Measurements from ENCODE around the gene RFX8. TPM values are rescaled to one million over a fixed set of nuclear protein-coding genes. Genes with fewer than 3 reads are reported as not detected.

The RFX8 gene
- total and polyA plus RNA-seq, 9 of the 15 experiments (the other 6 are each of a cell fraction or from before 2014, with no cell fraction given): not detected

DNA sequence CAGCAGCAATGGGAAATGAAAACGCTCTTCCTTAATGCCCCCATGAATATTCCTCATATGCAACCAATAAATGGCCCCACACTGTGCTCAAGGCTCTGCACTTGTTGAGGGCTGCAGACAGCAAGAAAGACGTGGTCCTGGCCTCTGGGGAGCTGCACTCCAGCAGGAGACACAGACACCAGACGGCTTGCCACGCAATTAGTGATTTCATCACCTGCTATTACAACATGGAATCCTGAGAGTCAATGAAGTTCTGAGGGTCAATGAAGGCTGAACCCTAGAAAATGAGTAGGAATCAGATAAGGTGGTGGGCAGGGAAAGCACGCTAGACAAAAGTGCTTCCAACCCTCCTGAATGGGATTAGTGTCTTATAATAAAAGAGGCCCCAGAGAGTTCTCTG, 106.5 kb downstream of the RFX8 start (continued):
- TF ChIP-seq, protein P1, sequence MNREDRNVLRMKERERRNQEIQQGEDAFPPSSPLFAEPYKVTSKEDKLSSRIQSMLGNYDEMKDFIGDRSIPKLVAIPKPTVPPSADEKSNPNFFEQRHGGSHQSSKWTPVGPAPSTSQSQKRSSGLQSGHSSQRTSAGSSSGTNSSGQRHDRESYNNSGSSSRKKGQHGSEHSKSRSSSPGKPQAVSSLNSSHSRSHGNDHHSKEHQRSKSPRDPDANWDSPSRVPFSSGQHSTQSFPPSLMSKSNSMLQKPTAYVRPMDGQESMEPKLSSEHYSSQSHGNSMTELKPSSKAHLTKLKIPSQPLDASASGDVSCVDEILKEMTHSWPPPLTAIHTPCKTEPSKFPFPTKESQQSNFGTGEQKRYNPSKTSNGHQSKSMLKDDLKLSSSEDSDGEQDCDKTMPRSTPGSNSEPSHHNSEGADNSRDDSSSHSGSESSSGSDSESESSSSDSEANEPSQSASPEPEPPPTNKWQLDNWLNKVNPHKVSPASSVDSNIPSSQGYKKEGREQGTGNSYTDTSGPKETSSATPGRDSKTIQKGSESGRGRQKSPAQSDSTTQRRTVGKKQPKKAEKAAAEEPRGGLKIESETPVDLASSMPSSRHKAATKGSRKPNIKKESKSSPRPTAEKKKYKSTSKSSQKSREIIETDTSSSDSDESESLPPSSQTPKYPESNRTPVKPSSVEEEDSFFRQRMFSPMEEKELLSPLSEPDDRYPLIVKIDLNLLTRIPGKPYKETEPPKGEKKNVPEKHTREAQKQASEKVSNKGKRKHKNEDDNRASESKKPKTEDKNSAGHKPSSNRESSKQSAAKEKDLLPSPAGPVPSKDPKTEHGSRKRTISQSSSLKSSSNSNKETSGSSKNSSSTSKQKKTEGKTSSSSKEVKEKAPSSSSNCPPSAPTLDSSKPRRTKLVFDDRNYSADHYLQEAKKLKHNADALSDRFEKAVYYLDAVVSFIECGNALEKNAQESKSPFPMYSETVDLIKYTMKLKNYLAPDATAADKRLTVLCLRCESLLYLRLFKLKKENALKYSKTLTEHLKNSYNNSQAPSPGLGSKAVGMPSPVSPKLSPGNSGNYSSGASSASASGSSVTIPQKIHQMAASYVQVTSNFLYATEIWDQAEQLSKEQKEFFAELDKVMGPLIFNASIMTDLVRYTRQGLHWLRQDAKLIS (CRISPR knock-in tag; IDR thresholded peaks at IDR 0.05): no peak
- TF ChIP-seq SREBF1 (IDR thresholded peaks at IDR 0.05; ENCODE audit: borderline replicate concordance, low read depth, low read length): no peak

DNA sequence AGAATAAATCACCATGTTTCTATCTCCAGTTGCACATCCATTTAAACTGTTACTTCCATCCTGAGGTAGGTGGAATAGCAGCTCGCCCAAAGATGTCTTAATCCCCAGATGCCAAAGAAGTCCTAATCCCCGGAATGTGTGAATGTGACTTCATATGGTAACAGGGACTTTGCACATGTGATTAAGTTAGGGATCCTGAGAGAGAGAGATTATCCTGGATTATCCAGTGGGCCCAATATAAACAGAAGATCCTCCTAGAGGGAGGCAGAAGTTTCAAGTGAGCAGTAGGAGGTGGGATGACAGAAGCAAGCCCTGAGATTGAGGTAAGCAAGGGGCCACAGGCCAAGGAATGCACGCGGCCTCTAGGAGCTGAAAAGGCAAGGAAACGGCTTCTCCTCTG, 107.4 kb downstream of the RFX8 start:
- FAIRE-seq (no peak), ATAC-seq (no peak), DNase-seq (ENCODE audit: extremely low read depth in 1 of 4, low spot score in 3 of 4) (no peak)
- in situ Hi-C loops (cut with MboI) (no loop called here), intact Hi-C loops (cut with micrococcal nuclease) (no loop called here)
- Histone ChIP-seq H3K9me1 (ENCODE audit: control insufficient read depth, insufficient read depth, low read length) (no peaks in the 10 kb centered on the region), H2AFZ (ENCODE audit: low read depth, low read length) (no peak overlapping the region), H3K79me2 (ENCODE audit: control insufficient read depth, insufficient read depth, low read length) (no peaks in the 10 kb centered on the region), H3K9ac (ENCODE audit: insufficient read depth in 1 of 2, low read depth in 2 of 2, low read length in 2 of 2) (no peak overlapping the region), H3K27me3 (ENCODE audit: control insufficient read depth in 2 of 2, insufficient read depth in 2 of 2, low read length in 2 of 2) (peaks cover 7 to 54% of the 10 kb centered on the region in 2 experiments; a peak in 4 of 5 replicates), H3K4me2 (ENCODE audit: insufficient read depth, low read length) (no peak overlapping the region), H3K27ac (ENCODE audit: extremely low read depth, low read depth, low read length) (no peak overlapping the region), H4K20me1 (replicated peaks; ENCODE audit: control insufficient read depth, insufficient read depth, low read length) (no peaks in the 10 kb centered on the region), H3K36me3 (ENCODE audit: control insufficient read depth, insufficient read depth, low read length) (no peaks in the 10 kb centered on the region), H3K9me3 (replicated peaks; ENCODE audit: control insufficient read depth, insufficient read depth, low read depth, low read length) (no peaks in the 10 kb centered on the region), H3K4me3 (no peak overlapping the region), H3K4me1 (replicated peaks in 1 of 2; ENCODE audit: control insufficient read depth in 2 of 2, insufficient read depth in 2 of 2, low read length in 2 of 2) (no peaks in the 10 kb centered on the region)
- TF ChIP-seq ZNF445 (CRISPR knock-in tag; IDR thresholded peaks at IDR 0.05; ENCODE audit: low read depth): no peak
- no peak for TF ChIP-seq BCOR (IDR thresholded peaks at IDR 0.05)
- BruUV-seq (replicated peaks): no TSS peak
- 0% methylated on average over 5 of the region's 5 CpGs for WGBS (ENCODE audit: insufficient coverage, low coverage, missing lambda C conversion rate)
- POLR2A ChIA-PET: no interaction called here
- CTCF ChIA-PET (ENCODE audit: low intra/inter-chr PET ratio): no interaction called here

Data from K562 (cell line).